Measurements from ENCODE around the gene RBM4.
A peak's percentile ranks its signal among the peaks of the same experiment; 100 is the strongest.

The RBM4 gene

GRCh38 chr11:66688561-66689534 is 50.3 kb downstream of the RBM4 start:
- no peak for DNase-seq (ENCODE audit: low read depth)

DNA sequence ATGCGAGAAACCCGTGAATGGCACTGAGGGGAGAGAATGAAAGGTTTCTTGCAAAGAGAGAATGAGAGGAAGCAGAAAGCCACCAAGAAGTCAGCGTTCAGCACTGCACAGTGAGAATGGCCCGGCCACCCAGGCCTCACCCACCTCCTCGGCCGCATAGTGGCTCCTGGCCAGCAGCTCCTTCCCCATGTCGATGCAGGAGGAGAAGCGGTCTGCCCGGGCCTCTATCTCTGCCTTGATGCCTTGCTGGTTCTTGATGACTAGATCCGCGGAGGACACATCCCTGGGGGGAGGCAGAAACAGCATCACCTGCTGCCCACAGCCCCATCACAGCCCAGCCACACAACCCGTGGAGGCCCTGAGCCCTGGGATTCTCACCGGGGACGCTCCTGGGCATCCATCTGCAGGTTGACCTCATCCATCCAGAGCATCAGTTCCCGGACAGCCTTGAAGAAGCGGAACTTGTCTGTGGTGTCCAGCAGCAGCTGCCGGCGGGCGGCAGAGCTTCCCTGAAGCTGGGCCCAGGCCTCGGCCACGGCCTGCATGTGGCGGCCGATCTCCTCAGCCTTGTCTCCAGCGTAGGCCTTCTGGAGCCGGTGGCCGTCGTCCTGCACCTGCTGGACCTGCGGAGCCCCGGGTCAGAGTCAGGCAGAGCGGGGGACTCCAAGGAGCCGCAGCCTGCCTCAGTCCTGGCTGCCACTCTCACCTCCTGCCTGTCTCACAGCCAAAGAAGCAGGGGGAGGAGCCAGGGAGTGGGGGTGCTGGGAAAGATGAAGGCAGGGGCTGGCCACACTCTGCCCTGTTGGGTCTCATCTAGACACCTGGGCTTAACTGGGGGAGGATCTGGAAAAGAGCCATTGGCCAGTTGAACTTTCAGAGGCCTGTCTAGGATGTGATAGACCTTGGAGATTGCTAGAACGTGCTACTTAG is 51.4 kb downstream of the RBM4 start:
- DNase-seq (ENCODE audit: low read depth) = no peak

- no peak for DNase-seq (ENCODE audit: low read depth)
These were observed 52.9 kb downstream of the RBM4 start for GRCh38 chr11:66691311-66691980.

DNA sequence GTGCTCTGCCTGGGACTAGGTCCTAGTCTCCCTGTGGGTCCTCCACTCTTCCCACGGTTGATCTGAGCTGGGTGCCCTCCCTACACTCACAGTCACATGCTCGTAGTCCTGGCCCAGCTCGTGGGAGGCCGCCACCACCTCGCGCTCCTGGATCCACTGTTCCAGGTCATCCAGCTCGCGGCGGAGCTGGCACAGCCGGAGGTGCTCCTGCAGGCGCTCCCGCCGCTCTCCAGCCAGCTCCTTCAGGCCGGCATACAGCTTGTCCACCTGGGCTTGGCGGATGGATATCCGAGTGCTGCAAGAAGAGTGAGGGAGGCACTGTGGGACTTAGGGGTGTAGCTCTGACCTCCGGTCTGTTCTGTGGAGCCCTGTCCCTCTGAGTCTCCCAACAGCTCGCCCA is 53.9 kb downstream of the RBM4 start:
- DNase-seq (ENCODE audit: low read depth) = no peak

DNA sequence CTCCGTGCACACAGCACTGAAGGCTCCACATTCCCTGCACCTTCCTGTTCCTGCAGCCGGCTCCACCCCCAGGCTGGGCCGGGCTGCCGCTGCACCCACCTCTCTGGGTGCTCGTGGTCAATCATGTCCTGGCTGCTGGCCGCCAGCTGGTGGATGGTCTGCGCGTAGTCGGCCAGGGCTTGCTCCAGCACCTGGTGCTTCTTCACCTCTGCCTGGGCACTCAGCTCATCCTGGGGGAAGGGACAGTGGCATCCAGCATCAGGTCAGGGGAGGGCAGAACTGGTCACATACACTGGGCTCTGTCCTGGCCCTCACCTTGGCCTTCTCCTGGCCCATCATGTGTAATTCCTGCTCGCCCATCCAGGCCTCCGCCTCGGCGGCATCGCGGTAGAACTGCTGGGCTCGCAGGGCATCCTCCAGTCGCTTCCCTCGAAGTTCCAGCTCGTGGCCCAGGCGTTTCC is 54.4 kb downstream of the RBM4 start:
- no peak for DNase-seq (ENCODE audit: low read depth)

- DNase-seq (ENCODE audit: low read depth) = no peak
These were observed 55.0 kb downstream of the RBM4 start for GRCh38 chr11:66693356-66694055.

GRCh38 chr11:66694056-66694410 is 55.5 kb downstream of the RBM4 start:
- DNase-seq (ENCODE audit: low read depth) = no peak

- peak; percentile 66 for DNase-seq (ENCODE audit: low read depth)
These were observed 56.3 kb downstream of the RBM4 start for GRCh38 chr11:66694732-66695207.

Data from stimulated activated CD8-positive, alpha-beta memory T cell treated with anti-CD3 and anti-CD28 coated beads, Interleukin-15, amount 100 ng/mL, for 24 hours (primary cell).